Measurements from ENCODE around the gene BOC. TPM values are rescaled to one million over a fixed set of nuclear protein-coding genes. Genes with fewer than 3 reads are reported as not detected.

Gene BOC
- total RNA-seq, 2 experiments from 2014 or later: 0.29 TPM; not detected in 1

DNA sequence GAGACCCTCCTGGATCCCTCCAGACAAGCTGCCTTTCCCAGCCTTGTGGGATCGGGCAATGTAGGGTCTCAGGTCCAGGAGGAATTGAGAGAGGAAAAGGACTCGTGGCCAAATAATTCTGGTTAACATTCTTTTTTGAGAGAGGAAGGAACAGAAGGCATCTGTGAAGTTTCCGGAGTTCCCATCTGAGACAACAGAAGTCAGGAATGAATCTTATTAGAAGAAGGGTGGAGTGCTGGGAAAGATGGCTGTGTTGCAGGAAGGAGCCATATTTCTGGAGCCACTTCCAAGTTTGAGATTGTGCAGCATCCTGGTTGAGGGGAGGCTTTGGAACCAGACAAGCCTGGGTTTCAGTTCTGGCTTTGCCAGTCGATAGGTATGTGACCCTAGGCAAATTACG, 9.4 kb downstream of the BOC start:
- Mint-ChIP-seq H3K4me1 (ENCODE audit: low read depth) (peaks cover 11% of the 10 kb centered on the region), H3K36me3 (ENCODE audit: low read depth) (no peaks in the 10 kb centered on the region), H3K27ac (no peak overlapping the region), H3K27me3 (ENCODE audit: low read depth) (peaks cover 34% of the 10 kb centered on the region), H3K9me3 (no peaks in the 10 kb centered on the region), H3K4me3 (no peak overlapping the region)
- no peak for DNase-seq
- CTCF ChIA-PET: no interaction called here
- intact Hi-C loops (cut with micrococcal nuclease): loop anchor here (5.0 kb wide), 1 partner anchor 67 kb away; no protein-coding TSS in a partner anchor

DNA sequence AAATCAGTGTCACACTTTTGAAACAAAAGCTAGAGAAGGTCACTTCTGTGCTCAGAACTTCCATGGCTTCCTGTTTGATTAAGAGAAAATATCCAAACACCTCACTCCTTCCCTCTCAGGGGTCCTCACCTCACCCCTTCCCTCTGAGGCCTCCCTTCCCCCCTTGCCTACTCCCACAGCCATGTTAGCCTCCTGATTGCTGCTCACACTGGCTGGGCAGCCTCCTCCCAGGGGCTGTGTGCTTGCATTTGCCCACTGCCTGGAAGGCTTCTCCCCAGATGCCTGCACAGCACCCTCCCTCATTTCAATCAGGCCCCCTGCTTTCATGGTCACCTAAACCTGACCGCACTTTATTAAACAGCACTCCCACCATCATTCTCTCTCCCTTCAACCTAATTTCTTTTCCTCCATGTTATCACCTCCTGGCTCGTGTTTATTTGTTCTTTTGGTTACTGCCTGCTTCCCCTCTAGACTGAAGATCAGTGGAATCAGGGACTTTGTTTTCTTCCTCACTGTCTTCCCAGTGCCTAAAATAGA, 10.4 kb downstream of the BOC start:
- H3K4me1 Mint-ChIP-seq (ENCODE audit: low read depth): peaks cover 11% of the 10 kb centered on the region
- H3K36me3 Mint-ChIP-seq (ENCODE audit: low read depth): no peaks in the 10 kb centered on the region
- CTCF ChIA-PET: no interaction called here
- DNase-seq: no peak
- no peak overlapping the region for H3K4me3 Mint-ChIP-seq
- H3K9me3 Mint-ChIP-seq: no peaks in the 10 kb centered on the region
- no peak overlapping the region for H3K27ac Mint-ChIP-seq
- intact Hi-C loops (cut with micrococcal nuclease): loop anchor here (5.0 kb wide), 1 partner anchor 66 kb away; no protein-coding TSS in a partner anchor
- H3K27me3 Mint-ChIP-seq (ENCODE audit: low read depth): peaks cover 33% of the 10 kb centered on the region

DNA sequence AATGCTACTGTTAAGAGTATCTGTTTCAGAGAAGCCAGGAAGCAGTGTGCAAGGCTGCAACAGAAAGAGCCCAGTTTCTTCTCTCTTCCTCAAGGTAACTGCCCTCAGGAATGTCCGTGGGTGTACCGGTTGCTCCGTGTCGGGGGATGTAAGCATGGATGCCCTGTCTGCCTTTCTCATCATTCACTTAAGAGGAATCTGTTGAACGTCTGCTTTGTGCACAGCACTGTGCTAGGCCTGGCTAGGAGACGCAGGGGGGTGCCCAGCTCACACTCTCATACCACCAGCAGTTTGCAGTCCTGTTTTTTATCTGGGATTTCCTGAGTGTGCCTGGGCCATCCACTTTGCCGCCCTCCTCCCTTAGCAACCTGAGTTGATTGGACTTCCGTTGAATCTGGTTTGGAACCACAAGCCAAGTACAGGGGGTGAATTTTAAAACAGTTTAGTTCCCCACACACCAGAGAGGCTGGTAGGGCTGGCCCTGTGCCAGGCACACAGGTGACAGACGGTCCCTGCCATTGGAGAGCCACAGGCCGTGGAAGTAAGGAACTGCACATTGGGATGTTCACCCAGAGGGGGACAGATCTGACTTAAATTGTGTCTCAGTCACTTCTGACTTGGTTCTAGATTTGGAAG, 11.2 kb downstream of the BOC start:
- intact Hi-C loops (cut with micrococcal nuclease): loop anchor here (5.0 kb wide), 1 partner anchor 65 kb away; no protein-coding TSS in a partner anchor
- H3K4me1 Mint-ChIP-seq (ENCODE audit: low read depth): peaks cover 11% of the 10 kb centered on the region
- no peak overlapping the region for H3K4me3 Mint-ChIP-seq
- H3K27me3 Mint-ChIP-seq (ENCODE audit: low read depth): peaks cover 33% of the 10 kb centered on the region
- no peaks in the 10 kb centered on the region for H3K36me3 Mint-ChIP-seq (ENCODE audit: low read depth)
- CTCF ChIA-PET: interaction anchor here (0.7 kb wide), 1 partner anchor 188 kb away, joined by 3 read pairs; no protein-coding TSS in a partner anchor
- no peak for DNase-seq
- H3K27ac Mint-ChIP-seq: no peak overlapping the region
- no peaks in the 10 kb centered on the region for H3K9me3 Mint-ChIP-seq

DNA sequence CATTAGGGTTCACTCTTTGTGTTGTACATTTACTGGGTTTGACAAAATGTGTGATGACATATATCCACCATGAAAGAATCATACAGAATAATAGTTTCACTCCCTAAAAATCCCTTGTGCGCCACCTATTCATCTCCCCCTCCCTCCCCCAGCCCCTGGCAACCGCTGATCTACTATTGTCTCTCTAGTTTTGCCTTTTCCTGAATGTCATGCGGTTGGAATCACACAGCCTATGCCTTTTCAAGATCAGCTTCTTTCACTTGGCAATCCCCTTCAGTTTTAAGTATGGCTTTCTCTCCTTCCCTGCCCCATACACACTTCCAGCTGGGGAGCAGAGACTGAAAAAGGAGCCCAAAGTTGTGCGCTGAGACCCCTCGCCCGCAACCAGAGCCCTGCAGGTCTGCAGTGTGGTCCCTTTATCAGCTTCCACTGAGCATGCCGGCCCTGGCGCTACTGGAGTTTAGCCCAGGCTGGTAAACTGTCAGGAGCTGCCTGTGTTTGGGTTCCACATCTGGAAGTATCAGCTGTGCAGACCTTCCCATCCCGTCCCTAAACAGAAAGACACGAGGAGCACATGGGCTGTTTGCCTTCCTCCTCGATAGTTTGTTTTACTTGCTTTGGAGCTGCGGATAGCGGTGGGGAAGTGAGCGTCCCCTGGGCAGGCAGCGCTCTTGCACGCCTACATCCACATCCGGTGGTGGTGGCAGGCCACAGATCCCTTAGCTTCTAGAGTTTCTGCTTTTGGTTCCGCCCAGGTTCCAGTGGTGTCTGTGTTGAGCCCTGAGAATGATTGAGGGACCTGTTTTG, 12.3 kb downstream of the BOC start:
- peak; percentile 36 for DNase-seq
- Mint-ChIP-seq H3K4me1 (ENCODE audit: low read depth) (peaks cover 11% of the 10 kb centered on the region), H3K27me3 (ENCODE audit: low read depth) (peaks cover 27% of the 10 kb centered on the region), H3K27ac (no peak overlapping the region), H3K9me3 (no peaks in the 10 kb centered on the region), H3K4me3 (peak overlapping the region; percentile 6), H3K36me3 (ENCODE audit: low read depth) (no peaks in the 10 kb centered on the region)
- intact Hi-C loops (cut with micrococcal nuclease): loop anchor here (2.0 to 5.0 kb wide), 2 partner anchors 64 to 79 kb away; no protein-coding TSS in a partner anchor
- CTCF ChIA-PET: interaction anchor here (0.6 to 0.7 kb wide), 2 partner anchors 189 to 474 kb away, joined by 3 to 7 read pairs; no protein-coding TSS in a partner anchor

- H3K27ac Mint-ChIP-seq: no peak overlapping the region
- H3K36me3 Mint-ChIP-seq (ENCODE audit: low read depth): no peaks in the 10 kb centered on the region
- H3K27me3 Mint-ChIP-seq (ENCODE audit: low read depth): peaks cover 25% of the 10 kb centered on the region
- no peak for DNase-seq
- no peaks in the 10 kb centered on the region for H3K9me3 Mint-ChIP-seq
- H3K4me3 Mint-ChIP-seq: no peak overlapping the region
- CTCF ChIA-PET: no interaction called here
- H3K4me1 Mint-ChIP-seq (ENCODE audit: low read depth): peaks cover 11% of the 10 kb centered on the region
- intact Hi-C loops (cut with micrococcal nuclease): loop anchor here (2.0 kb wide), 1 partner anchor 78 kb away; no protein-coding TSS in a partner anchor
Measured at GRCh38 chr3:113225286-113225685, 13.9 kb downstream of the BOC start.

DNA sequence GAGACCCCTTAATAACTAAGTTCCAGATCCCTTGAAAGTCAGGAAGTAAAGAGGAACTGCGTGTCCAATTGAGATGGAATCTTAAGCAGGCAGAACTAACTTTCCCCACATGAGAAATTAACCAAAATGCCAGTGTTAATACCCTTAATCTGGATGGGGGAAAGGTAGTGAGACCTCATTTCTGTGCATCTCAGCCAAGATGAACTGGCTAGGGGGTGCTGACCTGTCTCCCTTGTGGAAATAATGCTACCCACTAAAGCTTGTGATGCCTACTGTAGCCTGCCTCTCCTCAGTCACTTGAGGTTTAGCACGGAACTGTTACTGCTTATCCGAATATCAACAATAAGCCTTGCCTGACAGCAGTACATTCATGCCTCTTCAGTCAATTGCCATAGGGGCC, 15.1 kb downstream of the BOC start:
- peaks cover 15% of the 10 kb centered on the region for H3K27me3 Mint-ChIP-seq (ENCODE audit: low read depth)
- H3K36me3 Mint-ChIP-seq (ENCODE audit: low read depth): no peaks in the 10 kb centered on the region
- no peak for DNase-seq
- H3K9me3 Mint-ChIP-seq: no peaks in the 10 kb centered on the region
- CTCF ChIA-PET: no interaction called here
- no peak overlapping the region for H3K4me3 Mint-ChIP-seq
- no peak overlapping the region for H3K27ac Mint-ChIP-seq
- intact Hi-C loops (cut with micrococcal nuclease): no loop called here
- H3K4me1 Mint-ChIP-seq (ENCODE audit: low read depth): peaks cover 11% of the 10 kb centered on the region

GRCh38 chr3:113227146-113227545, 15.8 kb downstream of the BOC start:
- Mint-ChIP-seq H3K4me3 (no peak overlapping the region), H3K36me3 (ENCODE audit: low read depth) (no peaks in the 10 kb centered on the region), H3K27me3 (ENCODE audit: low read depth) (peaks cover 11% of the 10 kb centered on the region), H3K27ac (no peak overlapping the region), H3K9me3 (no peaks in the 10 kb centered on the region), H3K4me1 (ENCODE audit: low read depth) (peaks cover 11% of the 10 kb centered on the region)
- CTCF ChIA-PET: interaction anchor here (0.8 kb wide), 1 partner anchor 11 kb away, joined by 4 read pairs; no protein-coding TSS in a partner anchor
- no peak for DNase-seq
- intact Hi-C loops (cut with micrococcal nuclease): no loop called here

DNA sequence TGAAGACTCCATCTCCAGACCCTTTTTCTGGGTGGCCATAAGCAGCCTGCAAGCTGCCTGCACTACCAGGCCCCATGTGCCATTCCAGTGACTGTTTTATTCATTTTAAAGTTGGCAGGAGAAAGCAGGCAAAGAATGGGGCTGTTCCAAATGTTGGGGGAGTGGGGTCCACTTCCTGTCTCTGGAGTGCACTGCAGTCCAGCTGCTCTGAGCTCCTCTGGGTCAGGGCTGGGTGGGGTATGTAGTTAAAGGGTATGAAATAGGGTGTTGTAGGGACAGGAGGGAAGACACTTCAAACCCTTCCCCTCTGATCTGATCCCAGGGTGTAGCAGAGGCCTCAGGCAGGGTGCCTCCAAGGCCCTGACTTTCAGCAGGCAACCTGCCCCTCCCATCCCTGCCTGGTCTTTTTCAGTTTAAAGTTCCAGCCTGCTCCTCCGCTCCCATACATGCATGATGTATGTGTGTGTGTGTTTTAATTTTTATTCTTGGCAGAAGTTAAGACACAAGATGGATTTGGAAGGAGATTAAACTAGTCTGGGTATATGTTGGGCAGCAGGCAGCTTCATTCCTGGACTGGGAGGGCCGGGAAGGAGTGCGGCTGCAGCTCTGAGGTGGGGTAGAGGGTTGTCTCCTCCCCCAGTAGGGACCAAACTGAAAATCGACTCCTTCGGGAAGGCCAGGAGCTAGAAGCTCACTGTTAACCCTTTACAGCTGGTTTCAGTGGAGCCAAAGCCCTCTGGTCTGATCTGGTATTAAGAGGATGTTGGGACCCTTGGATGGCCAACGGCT, 17.3 kb downstream of the BOC start:
- intact Hi-C loops (cut with micrococcal nuclease): no loop called here
- peaks cover 6% of the 10 kb centered on the region for H3K4me1 Mint-ChIP-seq (ENCODE audit: low read depth)
- H3K9me3 Mint-ChIP-seq: no peaks in the 10 kb centered on the region
- H3K36me3 Mint-ChIP-seq (ENCODE audit: low read depth): no peaks in the 10 kb centered on the region
- H3K27ac Mint-ChIP-seq: no peak overlapping the region
- H3K4me3 Mint-ChIP-seq: no peak overlapping the region
- CTCF ChIA-PET: no interaction called here
- H3K27me3 Mint-ChIP-seq (ENCODE audit: low read depth): peaks cover 6% of the 10 kb centered on the region
- no peak for DNase-seq

GRCh38 chr3:113231391-113231790, 20.0 kb downstream of the BOC start:
- H3K9me3 Mint-ChIP-seq: no peaks in the 10 kb centered on the region
- DNase-seq: no peak
- no peaks in the 10 kb centered on the region for H3K4me1 Mint-ChIP-seq (ENCODE audit: low read depth)
- H3K36me3 Mint-ChIP-seq (ENCODE audit: low read depth): no peaks in the 10 kb centered on the region
- H3K4me3 Mint-ChIP-seq: no peak overlapping the region
- intact Hi-C loops (cut with micrococcal nuclease): no loop called here
- H3K27me3 Mint-ChIP-seq (ENCODE audit: low read depth): no peaks in the 10 kb centered on the region
- CTCF ChIA-PET: no interaction called here
- no peak overlapping the region for H3K27ac Mint-ChIP-seq

DNA sequence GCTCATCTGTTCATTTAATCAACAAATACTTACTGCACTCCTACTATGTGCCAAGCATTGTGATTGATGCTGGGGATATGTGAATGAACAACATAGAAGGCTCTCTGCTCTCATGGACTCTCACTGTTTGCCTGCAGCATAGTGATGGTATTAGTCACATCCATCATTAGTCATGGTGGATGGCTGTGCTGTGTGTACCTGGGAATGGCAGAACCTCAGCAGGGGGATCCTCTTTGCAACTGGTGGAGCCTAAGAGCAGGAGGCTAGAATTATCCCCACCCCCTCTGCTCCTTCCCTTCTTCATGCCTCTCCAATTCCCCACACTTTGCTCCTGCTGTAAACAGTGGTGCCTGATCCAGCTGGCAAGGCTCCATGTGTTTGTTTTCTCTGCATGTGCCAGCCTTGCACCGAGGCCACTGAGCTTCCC, 20.5 kb downstream of the BOC start:
- Mint-ChIP-seq H3K27me3 (ENCODE audit: low read depth) (no peaks in the 10 kb centered on the region), H3K4me1 (ENCODE audit: low read depth) (no peaks in the 10 kb centered on the region), H3K4me3 (no peak overlapping the region), H3K27ac (no peak overlapping the region), H3K36me3 (ENCODE audit: low read depth) (no peaks in the 10 kb centered on the region), H3K9me3 (no peaks in the 10 kb centered on the region)
- intact Hi-C loops (cut with micrococcal nuclease): no loop called here
- CTCF ChIA-PET: no interaction called here
- DNase-seq: no peak

GRCh38 chr3:113232342-113232741, 21.0 kb downstream of the BOC start:
- H3K27me3 Mint-ChIP-seq (ENCODE audit: low read depth): no peaks in the 10 kb centered on the region
- intact Hi-C loops (cut with micrococcal nuclease): no loop called here
- no peak overlapping the region for H3K4me3 Mint-ChIP-seq
- no peaks in the 10 kb centered on the region for H3K9me3 Mint-ChIP-seq
- H3K27ac Mint-ChIP-seq: no peak overlapping the region
- no peaks in the 10 kb centered on the region for H3K4me1 Mint-ChIP-seq (ENCODE audit: low read depth)
- no peaks in the 10 kb centered on the region for H3K36me3 Mint-ChIP-seq (ENCODE audit: low read depth)
- CTCF ChIA-PET: no interaction called here
- no peak for DNase-seq

DNA sequence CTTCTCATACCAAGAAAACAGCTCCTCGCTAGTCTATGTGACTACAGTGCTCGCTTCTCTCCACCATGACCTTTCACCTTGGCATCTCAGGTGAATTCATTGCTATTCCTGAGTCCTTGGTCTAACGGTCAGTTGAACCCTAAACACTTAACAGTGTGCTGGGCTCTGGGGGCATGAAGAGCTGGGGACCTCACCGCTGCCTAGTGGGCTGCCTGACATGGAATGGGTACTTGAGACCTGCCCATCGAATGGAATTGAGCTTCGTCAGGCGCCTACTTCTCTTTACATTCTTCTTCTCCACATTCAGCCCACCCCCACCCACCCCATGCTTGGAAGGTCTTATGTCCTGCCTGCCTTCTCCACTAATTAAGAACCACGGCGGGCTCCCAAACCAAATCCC, 22.1 kb downstream of the BOC start:
- intact Hi-C loops (cut with micrococcal nuclease): no loop called here
- Mint-ChIP-seq H3K36me3 (ENCODE audit: low read depth) (no peaks in the 10 kb centered on the region), H3K27ac (no peak overlapping the region), H3K4me3 (no peak overlapping the region), H3K9me3 (no peaks in the 10 kb centered on the region), H3K4me1 (ENCODE audit: low read depth) (no peaks in the 10 kb centered on the region), H3K27me3 (ENCODE audit: low read depth) (no peaks in the 10 kb centered on the region)
- no peak for DNase-seq
- CTCF ChIA-PET: interaction anchor here (1.5 kb wide), 1 partner anchor 12 kb away, joined by 3 read pairs; no protein-coding TSS in a partner anchor

Data from activated naive CD4-positive, alpha-beta T cell treated with anti-CD3 and anti-CD28 coated beads for 36 hours (primary cell).